ENCODE results near the gene PPP1R3A.

Gene PPP1R3A

DNA sequence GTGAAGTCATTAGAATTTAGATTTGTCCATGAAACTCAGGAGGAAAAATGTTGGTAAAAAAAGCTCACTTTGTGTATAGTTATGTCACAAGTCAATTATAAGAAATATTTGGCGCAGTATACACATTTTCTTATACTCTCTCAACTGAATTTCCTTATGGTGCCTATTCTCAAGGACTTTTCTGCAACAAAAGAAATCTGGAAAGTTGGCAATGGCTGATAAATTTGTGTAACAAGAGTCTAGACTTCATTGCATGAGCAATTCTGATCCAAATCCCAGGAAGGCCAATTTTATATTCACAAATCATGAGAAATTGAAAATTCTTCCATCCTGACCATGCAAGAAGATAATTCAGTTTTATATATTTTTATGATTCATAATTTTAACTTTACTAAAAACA is 35.7 kb downstream of the PPP1R3A start:
- no peak for DNase-seq (ENCODE audit: low spot score)

GRCh38 chr7:113880559-113880958 is 38.2 kb downstream of the PPP1R3A start:
- DNase-seq (ENCODE audit: low spot score): no peak

GRCh38 chr7:113878394-113878992 is 40.3 kb downstream of the PPP1R3A start:
- no peak for DNase-seq (ENCODE audit: low spot score)

GRCh38 chr7:113875224-113875623 is 43.6 kb downstream of the PPP1R3A start:
- no peak for DNase-seq (ENCODE audit: low spot score)

GRCh38 chr7:113873554-113874151 is 45.2 kb downstream of the PPP1R3A start:
- no peak for DNase-seq (ENCODE audit: low spot score)

DNA sequence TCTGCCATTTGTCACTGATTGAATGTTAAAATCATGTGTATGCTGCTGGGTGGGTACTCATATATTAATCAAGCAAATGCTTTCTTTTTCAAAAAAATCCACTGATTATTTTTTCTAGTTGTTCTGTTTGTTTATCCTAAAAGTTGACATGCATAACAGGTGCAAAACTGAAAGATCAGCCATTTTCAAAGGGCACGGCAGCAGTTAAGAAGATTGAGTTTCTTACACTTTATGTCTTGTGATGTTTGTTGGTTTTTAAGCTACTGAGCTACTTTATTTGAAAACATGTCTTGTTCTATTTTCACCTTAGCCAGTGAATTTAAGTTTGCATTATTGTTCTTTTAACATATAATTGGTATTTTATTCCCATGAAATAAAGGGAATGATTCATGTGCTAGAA is 45.8 kb downstream of the PPP1R3A start:
- no peak for DNase-seq (ENCODE audit: low spot score)

- no peak for DNase-seq (ENCODE audit: low spot score)
These were observed 51.5 kb downstream of the PPP1R3A start for GRCh38 chr7:113867325-113867724.

GRCh38 chr7:113856010-113856409 is 62.8 kb downstream of the PPP1R3A start:
- no peak for DNase-seq (ENCODE audit: low spot score)

- no peak for DNase-seq (ENCODE audit: low spot score)
These were observed 77.9 kb downstream of the PPP1R3A start for GRCh38 chr7:113840954-113841353.

DNA sequence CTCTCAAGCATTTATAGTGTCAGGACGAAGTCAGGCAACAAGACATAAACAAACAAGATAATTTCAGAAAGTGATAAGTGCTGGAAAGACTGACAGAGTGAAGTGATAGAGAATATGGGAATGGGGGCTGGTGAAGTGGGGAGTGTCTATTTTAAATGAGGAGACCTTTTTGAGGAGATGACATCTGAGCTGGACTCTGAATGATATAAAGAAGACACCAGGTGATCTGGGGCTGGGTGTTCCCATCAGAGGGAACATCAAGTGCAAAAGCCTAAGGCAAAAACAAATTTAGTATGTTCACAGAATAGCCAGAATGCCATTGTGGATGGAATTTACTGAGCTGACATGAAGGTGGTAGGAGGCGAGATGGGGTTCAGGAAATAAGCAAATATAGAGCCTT is 83.4 kb downstream of the PPP1R3A start:
- DNase-seq (ENCODE audit: low spot score): no peak

GRCh38 chr7:113832196-113832745 is 86.5 kb downstream of the PPP1R3A start:
- no peak for DNase-seq (ENCODE audit: low spot score)

- no peak for DNase-seq (ENCODE audit: low spot score)
These were observed 87.3 kb downstream of the PPP1R3A start for GRCh38 chr7:113831556-113831955.

DNA sequence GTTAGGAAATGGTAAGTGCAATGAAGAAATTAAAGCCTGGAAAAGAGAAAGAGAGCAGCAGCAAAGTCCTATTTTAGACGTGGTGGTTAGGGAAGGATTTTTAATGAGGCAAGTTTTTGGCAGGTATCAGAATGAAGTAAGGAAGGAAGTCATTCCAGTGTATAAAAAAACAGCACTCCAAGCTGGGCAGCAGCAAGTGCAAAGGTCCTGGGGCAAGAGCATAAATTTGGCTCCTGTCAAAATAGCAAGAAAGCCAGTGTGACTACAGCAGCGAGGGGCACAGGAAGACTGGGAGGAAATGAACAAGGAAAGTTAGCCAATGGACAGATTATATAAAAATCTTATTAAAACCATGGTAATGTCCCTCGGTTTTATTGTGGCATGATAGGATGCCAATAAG is 90.2 kb downstream of the PPP1R3A start:
- DNase-seq (ENCODE audit: low spot score): no peak

Data from SW480 (cell line).